ENCODE measurements around the gene MCHR2.
A peak's percentile ranks its signal among the peaks of the same experiment; 100 is the strongest.

The MCHR2 gene

GRCh38 chr6:100022847-100023246 is 28.8 kb upstream of the MCHR2 start:
- no peak for TF ChIP-seq GABPA (IDR thresholded peaks at IDR 0.05; ENCODE audit: low read depth)
- TF ChIP-seq POLR2AphosphoS5 (IDR thresholded peaks at IDR 0.05; ENCODE audit: low read depth), result no peak
- no peak for TF ChIP-seq CTCF (IDR thresholded peaks at IDR 0.05; ENCODE audit: insufficient read depth, low read length)
- TF ChIP-seq REST (IDR thresholded peaks at IDR 0.05; ENCODE audit: insufficient replicate concordance, low read depth), result no peak
- TF ChIP-seq SPI1 (IDR thresholded peaks at IDR 0.05; ENCODE audit: borderline replicate concordance, low read depth), result no peak
- Histone ChIP-seq H3K27ac (replicated peaks) (no peak overlapping the region), H3K27me3 (ENCODE audit: insufficient read depth, poor library complexity, severe bottlenecking) (no peaks in the 10 kb centered on the region), H3K4me3 (replicated peaks; ENCODE audit: insufficient read depth, low read length) (no peak overlapping the region)
- DNase-seq (ENCODE audit: low read depth in 1 of 2, low spot score in 1 of 2), result no peak

- DNase-seq (ENCODE audit: low read depth in 1 of 2, low spot score in 1 of 2), result no peak
- no peak for TF ChIP-seq GABPA (IDR thresholded peaks at IDR 0.05; ENCODE audit: low read depth)
- TF ChIP-seq CTCF (IDR thresholded peaks at IDR 0.05; ENCODE audit: insufficient read depth, low read length), result no peak
- no peak for TF ChIP-seq REST (IDR thresholded peaks at IDR 0.05; ENCODE audit: insufficient replicate concordance, low read depth)
- no peak for TF ChIP-seq SPI1 (IDR thresholded peaks at IDR 0.05; ENCODE audit: borderline replicate concordance, low read depth)
- TF ChIP-seq POLR2AphosphoS5 (IDR thresholded peaks at IDR 0.05; ENCODE audit: low read depth), result no peak
Measured at GRCh38 chr6:100008857-100009256, 14.8 kb upstream of the MCHR2 start.

GRCh38 chr6:100001915-100002388 is 7.9 kb upstream of the MCHR2 start:
- peak; percentile 23 to 42 for DNase-seq (ENCODE audit: low read depth in 1 of 2, low spot score in 1 of 2)
- H3K27me3 ChIP-seq (ENCODE audit: insufficient read depth, poor library complexity, severe bottlenecking), result no peaks in the 10 kb centered on the region
- no peak overlapping the region for H3K27ac ChIP-seq (replicated peaks)

More at GRCh38 chr6:100008857-100009256, 14.8 kb upstream of the MCHR2 start:
- Histone ChIP-seq H3K27ac (replicated peaks) (no peak overlapping the region), H3K27me3 (ENCODE audit: insufficient read depth, poor library complexity, severe bottlenecking) (no peaks in the 10 kb centered on the region), H3K4me3 (replicated peaks; ENCODE audit: insufficient read depth, low read length) (no peak overlapping the region)

More at GRCh38 chr6:100001915-100002388, 7.9 kb upstream of the MCHR2 start:
- H3K4me3 ChIP-seq (replicated peaks; ENCODE audit: insufficient read depth, low read length), result no peak overlapping the region
- TF ChIP-seq SPI1 (IDR thresholded peaks at IDR 0.05; ENCODE audit: borderline replicate concordance, low read depth) (no peak), CTCF (IDR thresholded peaks at IDR 0.05; ENCODE audit: insufficient read depth, low read length) (peak; percentile 98)
